Measurements from ENCODE around the gene CDK5. TPM values are rescaled to one million over a fixed set of nuclear protein-coding genes. Genes with fewer than 3 reads are reported as not detected.

The CDK5 gene
- total and polyA plus RNA-seq, 2 of the 13 experiments (the other 11 are each of a cell fraction or from before 2014, with no cell fraction given): 16.4 to 21.3 TPM

GRCh38 chr7:151083071-151083823 lies 25.6 kb upstream of the CDK5 start, which contains the start of gene TMUB1 (continued):
- peak; percentile 61; the same call in 1 of the 2 replicates for TF ChIP-seq TFDP1 (CRISPR knock-in tag; IDR thresholded peaks at IDR 0.05; ENCODE audit: borderline replicate concordance)
- TF ChIP-seq ZNF773 (CRISPR knock-in tag; IDR thresholded peaks at IDR 0.05; ENCODE audit: borderline replicate concordance): no peak
- TF ChIP-seq, protein P1, sequence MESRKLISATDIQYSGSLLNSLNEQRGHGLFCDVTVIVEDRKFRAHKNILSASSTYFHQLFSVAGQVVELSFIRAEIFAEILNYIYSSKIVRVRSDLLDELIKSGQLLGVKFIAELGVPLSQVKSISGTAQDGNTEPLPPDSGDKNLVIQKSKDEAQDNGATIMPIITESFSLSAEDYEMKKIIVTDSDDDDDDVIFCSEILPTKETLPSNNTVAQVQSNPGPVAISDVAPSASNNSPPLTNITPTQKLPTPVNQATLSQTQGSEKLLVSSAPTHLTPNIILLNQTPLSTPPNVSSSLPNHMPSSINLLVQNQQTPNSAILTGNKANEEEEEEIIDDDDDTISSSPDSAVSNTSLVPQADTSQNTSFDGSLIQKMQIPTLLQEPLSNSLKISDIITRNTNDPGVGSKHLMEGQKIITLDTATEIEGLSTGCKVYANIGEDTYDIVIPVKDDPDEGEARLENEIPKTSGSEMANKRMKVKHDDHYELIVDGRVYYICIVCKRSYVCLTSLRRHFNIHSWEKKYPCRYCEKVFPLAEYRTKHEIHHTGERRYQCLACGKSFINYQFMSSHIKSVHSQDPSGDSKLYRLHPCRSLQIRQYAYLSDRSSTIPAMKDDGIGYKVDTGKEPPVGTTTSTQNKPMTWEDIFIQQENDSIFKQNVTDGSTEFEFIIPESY (CRISPR knock-in tag; IDR thresholded peaks at IDR 0.05): no peak
- TF ChIP-seq ZNF879 (CRISPR knock-in tag; IDR thresholded peaks at IDR 0.05): no peak
- TF ChIP-seq ZNF841 (CRISPR knock-in tag; IDR thresholded peaks at IDR 0.05; ENCODE audit: borderline replicate concordance): no peak
- peak; percentile 48; the same call in 1 of the 2 replicates for TF ChIP-seq POLR2G (IDR thresholded peaks at IDR 0.05; ENCODE audit: low read depth, low read length)
- no peak for TF ChIP-seq ZMYM4 (CRISPR knock-in tag; IDR thresholded peaks at IDR 0.05)
- TF ChIP-seq MTF2 (CRISPR knock-in tag; IDR thresholded peaks at IDR 0.05; ENCODE audit: borderline replicate concordance): no peak
- peak; percentile 22 for TF ChIP-seq AGO1 (IDR thresholded peaks at IDR 0.05; ENCODE audit: low read depth, low read length, poor library complexity, severe bottlenecking)
- no peak for TF ChIP-seq EZH2 (conservative IDR thresholded peaks at IDR 0.05; ENCODE audit: low read depth, low read length)
- no peak for TF ChIP-seq CCDC6 (CRISPR knock-in tag; IDR thresholded peaks at IDR 0.05)
- peak; percentile 60; the same call in 1 of the 2 replicates for TF ChIP-seq ZNF777 (CRISPR knock-in tag; IDR thresholded peaks at IDR 0.05)
- peak; percentile 81; the same call in 1 of the 2 replicates for TF ChIP-seq ARID4A (CRISPR knock-in tag; IDR thresholded peaks at IDR 0.05; ENCODE audit: borderline replicate concordance)
- 0 out of 2 replicates have a peak, but pooled peaks have one; percentile 5 for TF ChIP-seq MNT (IDR thresholded peaks at IDR 0.05)
- TF ChIP-seq MAFK (conservative IDR thresholded peaks at IDR 0.05 in 1 of 2, IDR thresholded peaks at IDR 0.05 in 1 of 2; ENCODE audit: low read length in 2 of 2): no peak
- 0 out of 2 replicates have a peak, but pooled peaks have one; percentile 36 for TF ChIP-seq GLI4 (CRISPR knock-in tag; IDR thresholded peaks at IDR 0.05; ENCODE audit: borderline replicate concordance)
- TF ChIP-seq ZNF615 (CRISPR knock-in tag; IDR thresholded peaks at IDR 0.05; ENCODE audit: borderline replicate concordance): no peak
- TF ChIP-seq SMAD1 (CRISPR knock-in tag; IDR thresholded peaks at IDR 0.05; ENCODE audit: borderline replicate concordance, low read depth): no peak
- TF ChIP-seq SP1 (IDR thresholded peaks at IDR 0.05): no peak
- TF ChIP-seq SP1 (CRISPR knock-in tag; IDR thresholded peaks at IDR 0.05): 0 out of 2 replicates have a peak, but pooled peaks have one; percentile 13

All from HepG2 (cell line).